GM18511 (cell line): ENCODE measurements around the gene APBB2.
A peak's percentile ranks its signal among the peaks of the same experiment; 100 is the strongest.

ENCODE experiments used
- ATAC-seq: cut with Tn5 transposase; IDR thresholded peaks from one replicate; pipeline ENCODE4 v1.9.1; 2021; ENCODE audit warnings: mild to moderate bottlenecking, moderate library complexity; ENCODE audit not compliant: unreplicated experiment

The APBB2 gene

DNA sequence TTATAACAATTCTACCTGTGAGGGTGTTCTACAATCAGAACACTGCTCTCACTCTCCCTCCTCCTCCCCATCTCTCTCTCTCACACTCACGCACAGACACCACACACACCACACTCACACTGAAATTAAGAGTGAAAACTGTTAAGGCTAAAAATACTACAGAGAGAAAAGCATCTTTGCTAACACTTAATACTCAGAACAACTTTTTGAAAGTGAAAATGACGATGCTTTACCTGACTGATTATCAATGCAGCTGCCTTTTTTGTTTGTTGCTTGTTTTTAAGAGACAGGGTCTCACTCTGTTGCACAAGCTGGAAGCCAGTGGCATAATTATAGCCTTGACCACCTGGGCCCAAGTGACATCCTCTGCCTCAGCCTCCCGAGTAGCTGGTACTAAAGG, 222.4 kb downstream of the APBB2 start:
- peak; percentile 57 for ATAC-seq

DNA sequence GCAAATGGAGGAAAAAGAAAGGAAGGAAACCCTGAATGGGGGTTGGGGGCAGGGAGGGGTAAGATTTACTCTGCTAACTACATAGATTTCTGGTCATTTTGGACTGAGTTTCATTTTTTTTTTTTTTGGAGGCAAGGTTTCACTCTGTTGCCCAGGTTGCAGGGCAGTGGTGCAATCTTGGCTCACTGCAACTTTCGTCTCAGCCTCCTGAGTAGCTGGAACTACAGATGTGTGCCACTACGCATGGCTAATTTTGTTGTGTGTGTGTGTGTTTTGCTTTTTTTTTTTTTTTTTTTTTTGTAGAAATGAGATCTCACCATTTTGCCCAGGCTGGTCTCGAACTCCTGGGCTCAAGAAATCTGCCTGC, 223.5 kb downstream of the APBB2 start:
- ATAC-seq: peak; percentile 42

DNA sequence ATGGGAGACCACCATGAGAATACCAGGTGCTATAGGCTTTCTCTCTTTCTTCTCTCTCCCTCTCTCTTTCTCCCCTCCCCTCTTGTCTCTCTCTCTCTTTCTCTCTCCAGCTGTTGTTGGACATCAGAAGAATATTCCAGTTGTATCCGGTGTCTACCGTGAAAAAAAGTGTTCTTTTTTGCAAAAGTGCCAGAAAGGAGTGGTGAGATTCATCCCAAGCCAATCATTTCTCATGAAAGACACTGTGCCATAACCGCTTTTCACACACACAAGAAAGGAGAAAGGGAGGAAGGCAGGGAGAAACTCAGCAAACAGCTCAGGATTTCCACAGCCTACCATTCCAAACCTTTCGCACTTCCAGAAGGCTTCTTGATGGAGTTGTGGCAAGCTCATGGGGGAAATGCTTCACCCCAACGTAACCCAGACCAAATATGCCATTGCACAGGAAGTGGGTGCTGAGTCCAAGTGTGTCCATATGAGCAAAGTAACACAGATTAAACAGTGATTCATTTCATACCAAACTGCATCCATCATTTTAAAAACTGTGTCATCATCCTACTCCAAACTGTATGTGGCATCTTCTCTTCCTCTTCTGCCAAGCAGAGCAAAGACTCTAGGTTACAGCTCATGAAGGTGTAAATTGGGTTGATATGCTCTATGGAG, 224.0 kb downstream of the APBB2 start:
- ATAC-seq: peak; percentile 27

DNA sequence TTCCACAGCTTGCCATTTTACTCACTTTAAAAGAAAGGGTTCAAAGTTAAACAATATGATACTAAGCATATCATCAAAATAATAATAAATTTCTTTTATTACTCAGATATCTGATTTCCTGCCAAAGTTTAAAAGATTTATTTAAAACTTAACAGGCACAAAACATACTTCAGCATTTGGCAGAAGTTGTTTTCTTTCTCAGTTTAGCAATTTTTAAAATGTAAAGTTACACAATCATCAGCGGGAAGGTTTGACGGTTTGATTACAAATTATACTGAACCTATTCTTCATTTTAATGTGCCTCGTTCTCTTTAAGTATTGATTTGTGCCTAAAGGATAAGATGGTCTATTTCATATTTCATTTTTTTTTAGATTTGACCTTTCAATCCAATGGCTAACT, 227.2 kb downstream of the APBB2 start:
- ATAC-seq: no peak

DNA sequence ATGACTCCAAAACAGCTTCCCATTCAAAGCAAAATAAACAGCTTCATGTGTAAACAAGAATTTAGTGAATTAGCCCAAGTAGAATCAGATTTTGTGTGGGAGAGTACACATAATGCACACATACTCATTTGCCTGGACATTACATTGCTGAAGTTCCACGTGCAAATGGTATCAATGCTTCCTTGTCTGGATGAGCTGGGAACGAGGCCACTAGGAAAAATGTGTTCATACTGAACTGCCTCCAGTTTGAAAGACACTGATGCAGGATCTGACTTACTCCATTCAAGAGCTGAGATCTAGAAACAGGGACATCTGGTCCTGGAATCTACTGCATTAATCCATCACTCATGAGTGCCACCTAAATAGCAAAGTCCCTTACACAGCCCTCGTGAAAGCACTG, 228.0 kb downstream of the APBB2 start:
- ATAC-seq: no peak

DNA sequence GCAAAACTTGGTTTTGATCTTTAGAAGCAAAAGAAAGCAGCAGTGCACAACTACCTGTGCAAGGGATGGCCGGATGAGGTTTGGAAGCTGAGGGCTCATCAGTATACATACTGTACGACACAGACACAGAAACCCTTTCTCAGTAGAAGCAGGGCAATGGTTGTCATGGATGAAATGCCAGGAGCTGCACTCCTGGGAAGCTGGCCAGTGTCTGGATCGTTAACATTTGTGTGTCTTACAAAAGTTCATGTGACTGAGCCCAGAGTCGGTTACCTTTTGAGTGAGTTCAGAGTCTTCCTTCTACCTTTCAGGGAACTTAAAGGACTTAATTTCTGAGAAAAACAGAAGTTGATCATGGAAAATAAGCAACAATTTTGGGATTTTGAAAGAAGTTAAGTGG, 230.3 kb downstream of the APBB2 start:
- ATAC-seq: no peak

DNA sequence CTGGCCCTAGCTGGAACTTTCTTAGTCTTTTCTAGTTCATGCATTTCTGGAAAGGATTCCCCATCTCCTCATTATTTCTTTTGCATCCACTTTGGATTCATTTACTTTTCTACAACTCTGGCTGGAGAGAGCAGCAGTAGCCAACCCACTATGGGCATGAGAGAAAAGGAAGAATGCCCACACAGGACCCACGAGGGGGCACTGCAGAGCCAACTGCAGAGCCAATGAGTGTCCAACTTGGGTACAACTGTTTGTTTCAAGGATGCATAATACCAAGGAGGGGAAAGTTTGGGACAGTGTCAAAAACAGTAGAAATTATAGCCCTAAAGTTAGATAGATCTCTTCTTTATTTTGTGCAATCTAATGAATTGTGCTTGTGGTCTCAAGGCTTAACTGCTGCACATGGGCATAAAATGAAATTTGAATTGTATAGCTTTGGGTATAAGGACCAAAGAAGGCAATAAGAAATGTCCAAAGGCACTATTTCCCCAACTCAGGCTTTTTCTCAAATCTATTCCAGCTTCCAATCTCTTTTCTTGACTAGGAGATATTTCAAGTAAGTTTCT, 233.9 kb downstream of the APBB2 start:
- no peak for ATAC-seq

DNA sequence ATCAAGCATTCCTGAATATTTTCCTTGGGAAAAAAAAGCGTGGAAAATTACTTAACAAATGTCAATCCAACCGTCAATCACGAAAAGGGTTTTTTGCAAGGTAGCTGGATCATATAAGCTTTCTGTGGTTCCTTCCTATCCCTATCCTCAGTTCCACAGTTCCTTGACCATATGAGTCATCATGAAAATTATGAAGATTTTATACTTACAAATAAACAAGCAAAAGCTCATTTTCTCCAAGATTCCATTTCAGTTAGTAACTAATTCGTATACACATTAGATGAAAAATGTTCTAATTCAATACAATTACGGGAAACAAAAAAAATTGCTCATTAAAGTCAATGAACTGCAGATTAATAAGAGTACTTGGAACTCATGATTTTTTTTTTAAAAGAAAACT, 235.8 kb downstream of the APBB2 start:
- no peak for ATAC-seq

DNA sequence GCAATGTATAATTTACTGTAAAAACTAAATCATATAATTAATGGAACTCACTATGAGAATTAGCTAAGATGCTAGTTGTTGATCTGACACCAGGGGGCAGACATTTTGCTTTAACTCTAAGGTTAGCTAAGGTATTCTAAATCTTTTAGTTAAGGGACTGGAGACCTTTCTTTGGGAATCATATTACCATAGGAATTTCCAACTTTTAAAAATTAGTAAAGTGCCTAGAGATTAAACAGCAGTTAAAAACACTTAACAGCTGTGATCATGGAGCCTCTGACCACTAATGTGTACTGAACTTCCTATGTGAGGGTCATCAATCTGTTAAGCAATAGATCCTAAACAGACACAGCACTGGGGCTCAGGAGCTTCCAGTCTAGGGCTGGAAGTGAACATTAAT, 238.0 kb downstream of the APBB2 start:
- ATAC-seq: peak; percentile 58

DNA sequence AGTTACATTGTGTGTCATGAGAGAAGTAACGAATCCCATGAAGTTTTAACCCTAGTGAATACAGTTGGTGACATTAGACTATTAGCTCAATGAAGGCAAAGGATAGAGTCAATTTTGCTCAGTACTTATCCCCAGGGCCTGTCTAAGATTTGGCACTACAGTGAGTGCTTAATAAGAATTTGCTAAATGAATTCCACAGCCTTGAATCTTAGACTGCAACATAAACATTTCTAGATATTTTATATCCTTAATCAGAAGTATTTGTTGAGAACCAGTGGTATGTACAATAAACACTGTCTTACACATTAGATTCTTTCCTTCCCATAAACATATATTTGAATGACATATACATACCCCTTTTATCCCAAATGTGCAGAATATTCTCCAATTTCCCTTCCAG, 241.6 kb downstream of the APBB2 start:
- ATAC-seq: no peak

DNA sequence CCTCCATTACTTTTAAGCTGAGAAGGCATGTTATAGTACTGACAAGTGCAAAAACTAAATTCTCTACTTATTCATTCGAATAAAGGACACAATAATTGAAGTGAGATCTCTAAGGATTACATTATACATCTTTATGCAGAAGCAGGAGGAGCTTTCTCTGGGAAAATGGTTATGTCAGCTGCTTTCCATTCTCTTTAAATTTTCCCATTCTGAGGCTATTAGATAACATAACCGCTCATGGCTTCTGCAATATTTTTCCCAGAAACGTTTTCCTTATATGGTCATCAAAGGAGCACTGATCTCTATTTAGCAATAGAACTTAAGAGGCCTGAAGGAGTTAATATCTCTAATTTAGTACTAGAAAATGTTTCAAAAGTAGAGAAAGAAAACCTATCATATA, 243.0 kb downstream of the APBB2 start:
- no peak for ATAC-seq

DNA sequence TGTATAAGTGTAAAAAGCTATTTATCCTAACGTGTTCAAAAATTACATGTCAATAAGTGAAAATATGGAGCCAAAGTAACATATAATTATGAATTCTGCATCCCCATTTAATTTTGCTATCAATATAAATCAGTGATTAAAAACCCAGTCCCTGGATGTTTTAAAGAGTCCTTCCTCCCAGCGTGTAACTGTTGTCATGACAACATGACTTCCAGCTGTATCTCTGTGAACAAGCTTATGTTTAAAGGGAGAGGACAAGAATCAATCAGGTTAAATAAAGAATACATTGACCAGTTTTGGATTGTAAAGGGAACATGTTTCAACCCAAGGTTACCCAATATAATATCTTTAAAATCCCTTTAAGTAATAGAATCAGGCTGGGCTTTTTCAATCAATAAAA, 244.8 kb downstream of the APBB2 start:
- ATAC-seq: no peak

DNA sequence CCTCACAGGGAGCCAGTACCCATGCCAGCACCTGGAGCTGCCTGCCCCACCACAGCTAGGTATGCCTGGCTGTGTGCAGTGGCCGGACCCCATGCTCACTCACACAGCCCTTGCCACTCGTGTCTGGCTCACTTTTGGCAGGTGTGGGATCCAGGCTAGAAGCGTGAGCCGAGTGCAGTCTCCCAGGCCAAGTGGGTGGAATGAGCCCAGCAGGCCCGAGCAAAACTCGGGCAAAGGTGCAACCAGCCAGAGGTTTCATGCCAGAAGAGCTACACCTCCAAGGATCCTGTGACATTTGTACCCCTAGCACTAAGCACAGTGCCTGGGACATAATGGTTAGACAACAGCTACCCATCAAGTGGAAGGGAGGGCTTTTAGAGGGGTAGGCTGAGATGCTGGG, 246.8 kb downstream of the APBB2 start:
- no peak for ATAC-seq

DNA sequence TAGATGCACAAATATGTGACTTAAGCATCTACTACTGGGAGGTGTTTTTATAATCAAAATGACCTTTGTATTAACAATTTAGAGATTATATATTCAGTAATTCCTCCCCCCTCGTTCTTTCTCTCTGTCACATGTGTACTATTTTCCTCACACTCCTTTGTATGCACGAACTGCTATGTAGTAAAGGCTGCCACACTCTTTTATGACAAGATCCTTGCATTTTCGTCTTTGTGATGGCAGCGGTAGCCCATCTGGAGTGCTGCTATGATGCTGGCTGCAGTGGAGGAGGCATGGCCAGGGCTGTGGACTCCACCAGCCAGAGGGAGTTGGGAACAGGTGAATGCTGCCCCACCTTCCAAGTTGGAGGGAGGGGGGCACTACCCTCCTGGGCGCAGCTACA, 248.3 kb downstream of the APBB2 start:
- no peak for ATAC-seq

DNA sequence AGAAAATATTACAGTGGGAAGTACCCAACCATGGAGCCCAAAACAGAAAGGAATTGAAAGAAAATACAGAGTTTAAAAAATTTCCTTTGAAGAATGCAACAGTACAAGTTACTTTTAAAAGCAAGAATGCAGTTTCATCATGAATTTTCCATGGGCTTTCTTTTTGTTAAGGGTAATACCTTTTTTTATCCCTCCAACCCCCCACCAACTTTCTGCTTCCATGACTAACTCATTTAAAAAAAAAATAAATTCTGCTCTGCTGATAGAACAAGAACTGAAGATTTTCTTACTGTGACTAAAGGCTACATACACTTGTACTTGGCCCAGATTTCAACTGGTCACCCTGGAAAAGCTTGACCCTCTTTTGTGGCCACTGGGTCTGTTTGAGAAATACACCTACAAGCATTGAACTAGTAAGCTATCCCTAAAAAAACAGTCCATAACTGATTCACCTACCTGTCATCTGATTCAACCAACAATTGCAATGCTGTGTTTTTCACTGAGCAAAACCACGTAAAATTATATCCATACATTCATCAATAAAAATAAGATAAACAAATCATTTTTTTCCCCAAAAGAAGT, 250.4 kb downstream of the APBB2 start:
- no peak for ATAC-seq

DNA sequence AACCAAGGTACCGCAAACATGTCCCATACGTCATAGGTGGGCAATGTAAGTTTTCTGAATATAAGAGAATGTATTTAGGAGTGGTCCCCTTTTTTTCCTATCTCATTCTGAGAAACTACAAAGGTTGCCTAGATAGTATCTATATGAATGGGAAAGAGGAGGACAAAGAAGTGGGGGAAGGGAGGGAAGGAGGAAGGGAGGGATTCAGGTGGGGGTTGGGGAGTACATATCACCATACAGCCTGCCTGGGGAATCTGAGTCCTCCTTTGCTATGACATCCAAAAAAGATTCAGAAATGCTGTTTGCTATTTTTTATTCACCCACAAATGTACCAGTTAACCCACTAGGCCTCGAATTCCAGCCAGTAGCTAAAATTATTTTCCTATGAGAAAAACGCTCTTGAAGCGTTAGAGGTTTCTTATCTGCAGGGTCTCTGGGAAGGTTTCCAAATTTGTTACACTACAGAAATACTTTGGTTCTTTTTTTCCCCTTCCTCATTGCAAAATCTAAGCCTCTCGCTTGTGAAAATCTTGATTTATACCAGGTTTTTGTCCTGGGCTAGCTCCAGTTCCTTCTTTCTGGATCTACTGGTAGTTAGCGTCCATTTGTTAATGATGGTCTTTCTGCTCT, 251.7 kb downstream of the APBB2 start:
- ATAC-seq: no peak

DNA sequence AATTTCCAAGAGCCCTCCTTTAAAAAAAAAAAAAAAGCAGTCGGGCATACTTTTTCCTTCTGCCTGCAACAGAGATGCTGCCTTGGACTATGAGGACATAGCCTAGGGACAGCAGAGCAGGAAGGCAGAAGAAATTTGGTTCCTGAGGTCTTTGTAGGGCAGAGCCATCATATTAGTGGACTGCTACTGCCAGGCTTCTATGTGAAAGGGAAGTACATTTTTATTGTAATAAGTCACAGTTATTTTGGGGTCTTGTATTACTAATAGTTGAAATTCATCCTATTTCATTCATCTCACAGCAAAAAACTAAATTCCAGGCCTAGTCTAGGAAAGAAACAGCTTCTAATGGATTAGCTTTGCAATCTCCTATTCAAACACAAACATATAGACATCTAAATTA, 253.4 kb downstream of the APBB2 start:
- no peak for ATAC-seq

DNA sequence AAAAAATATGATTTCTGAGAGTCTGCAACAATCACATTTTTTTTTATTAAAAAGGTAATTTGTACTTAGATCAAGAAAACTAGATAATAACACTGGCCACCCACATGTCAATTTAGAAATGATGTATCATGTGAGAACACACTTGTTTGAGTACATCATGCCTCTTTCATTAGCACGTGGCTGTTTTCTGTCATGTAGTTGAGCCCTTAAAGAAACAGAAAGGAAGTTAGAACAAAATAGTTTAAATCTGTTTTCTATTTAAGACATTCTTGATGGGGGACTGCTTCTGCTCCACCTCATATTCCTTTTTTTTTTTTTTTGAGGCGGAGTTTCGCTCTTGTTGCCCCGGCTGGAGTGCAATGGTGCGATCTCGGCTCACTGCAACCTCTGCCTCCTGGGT, 257.1 kb downstream of the APBB2 start:
- no peak for ATAC-seq

DNA sequence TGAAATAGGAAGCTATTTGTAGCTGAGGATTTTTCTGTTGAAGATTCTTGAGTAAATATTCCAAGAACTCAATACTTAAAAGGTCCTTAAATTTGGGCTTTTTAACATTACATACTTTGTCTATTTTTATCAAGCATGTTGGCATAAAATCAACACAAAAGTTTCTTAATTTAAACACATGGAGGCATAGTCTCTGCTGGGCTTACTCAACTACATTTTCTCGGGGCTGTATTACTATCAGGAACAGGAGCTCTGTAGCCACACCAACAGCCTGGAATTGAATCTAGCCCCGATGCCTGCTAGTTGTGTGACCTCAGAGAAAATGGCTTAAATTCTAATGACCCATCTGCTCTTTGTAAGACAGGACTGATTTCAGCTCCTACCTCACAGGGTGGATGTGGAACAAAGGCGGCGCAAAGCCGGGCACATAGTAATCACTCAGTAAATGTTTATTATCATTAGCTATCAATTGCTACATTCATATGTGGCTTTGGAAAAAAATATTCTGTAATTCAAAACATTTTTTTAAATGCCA, 257.6 kb downstream of the APBB2 start:
- no peak for ATAC-seq

DNA sequence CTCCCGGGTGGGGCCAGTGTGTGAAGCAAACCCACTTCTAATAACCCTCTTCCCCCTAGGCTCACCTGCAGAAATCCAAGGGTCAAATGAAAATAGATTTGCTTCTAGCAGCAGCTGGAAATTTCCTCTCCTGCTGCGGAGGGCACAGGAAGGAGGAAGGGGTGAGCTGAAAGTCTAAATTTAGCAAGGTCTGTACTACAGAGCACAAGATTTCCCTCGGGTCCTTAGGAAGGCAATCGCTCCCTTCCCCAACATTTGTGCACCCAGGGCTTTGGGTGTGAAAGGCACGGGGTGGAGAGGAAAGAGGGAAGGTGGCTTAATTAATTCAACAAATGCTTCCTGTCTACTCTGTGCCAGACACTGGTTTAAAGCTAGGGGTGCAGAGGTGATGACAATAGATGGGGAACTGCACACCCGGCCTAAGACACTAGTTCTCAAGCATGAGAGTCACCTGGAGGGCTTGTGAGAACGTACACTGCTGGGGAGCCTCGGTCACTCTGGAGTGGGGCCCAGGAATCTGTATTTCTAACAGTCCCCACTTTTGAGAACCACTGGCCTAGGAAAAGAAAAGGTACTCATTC, 260.2 kb downstream of the APBB2 start:
- ATAC-seq: no peak

DNA sequence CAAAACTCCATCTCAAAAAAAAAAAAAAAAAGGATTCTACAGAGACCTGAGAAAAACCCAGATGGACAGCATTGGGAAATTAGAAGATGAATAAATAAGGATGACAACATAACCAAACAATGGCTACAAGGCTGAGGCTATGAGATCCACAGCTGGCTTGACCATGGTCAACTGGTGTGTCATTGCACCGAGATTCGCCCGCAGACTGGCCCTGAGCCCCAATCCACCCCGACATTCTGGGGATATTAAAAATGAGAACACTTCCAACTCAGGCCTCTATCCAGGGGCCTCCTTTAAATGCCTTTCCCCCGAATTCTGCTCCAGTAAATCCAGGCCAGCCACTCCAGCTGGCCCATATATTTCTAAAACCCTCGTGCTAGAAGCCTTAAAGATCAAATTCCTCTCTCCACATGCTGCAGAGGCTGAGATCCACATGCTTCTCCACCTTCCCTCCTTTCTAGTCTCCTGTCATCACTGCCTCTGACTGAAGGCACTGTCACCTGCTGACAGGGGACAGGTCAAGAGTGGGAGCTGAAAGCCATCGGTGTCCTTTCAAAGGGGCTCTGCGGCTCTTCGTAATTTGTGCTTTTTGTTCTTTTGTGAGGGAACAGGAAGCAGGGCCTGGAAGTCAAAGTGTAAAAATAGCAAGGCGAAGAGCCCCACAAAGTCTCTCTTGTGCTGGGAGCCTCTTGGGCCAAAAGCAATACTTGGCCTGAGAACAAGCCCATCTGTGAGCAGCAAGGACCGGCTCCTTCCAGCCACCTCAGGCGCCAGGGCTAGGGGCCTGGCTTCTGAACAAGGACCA, 260.9 kb downstream of the APBB2 start:
- ATAC-seq: no peak
